A549 (cell line): Measurements from ENCODE around the gene MPPED1. TPM values are rescaled to one million over a fixed set of nuclear protein-coding genes. Genes with fewer than 3 reads are reported as not detected.

Source experiments
- ATAC-seq, 2 experiments: fragments of 200-7000 bp in 1 of 2; fragments of >200 bp in 1 of 2; cut with Nextera tagmentation in 1 of 2; cut with Tn5 transposase in 1 of 2; 3 replicates each; pipeline versions ENCODE4 v1.8.0 to v1.9.1; 2018 to 2020; ENCODE audit warnings: mild to moderate bottlenecking in 1 of 2, moderate library complexity in 1 of 2
- CTCF ChIA-PET: fragments of 300-600 bp; sonication (Branson Sonifier 250); formaldehyde crosslinking; extraction: SDS; loops from one replicate; lab custom pipeline; 2021; ENCODE audit warnings: antibody characterized with exemption, inconsistent platforms; lab: Yijun Ruan, JAX
- POLR2A ChIA-PET: fragments of 350-600 bp; formaldehyde crosslinking; extraction: SDS; loops from one replicate; lab custom pipeline; 2021; ENCODE audit warnings: antibody characterized with exemption, inconsistent platforms; lab: Yijun Ruan, JAX
- DNase-seq, 2 experiments: peaks; one replicate each; pipeline versions ENCODE4 v3.0.0 to v3.0.0-alpha.2; 2011 to 2016; ENCODE audit warnings: low read depth in 1 of 2, low spot score in 1 of 2
- FAIRE-seq: peaks from 2 replicates; lab custom pipeline; 2011; peaks lifted over from hg19 to GRCh38; lab: Jason Lieb, UNC
- H3K27ac ChIP-seq, 2 experiments: fragments of >200 bp; sonication (Bioruptor Twin); formaldehyde crosslinking; 3 replicates each; pipeline ENCODE4 v1.5.1; 2016 to 2017
- H3K4me1 ChIP-seq: fragments of >200 bp; sonication (Bioruptor Twin); formaldehyde crosslinking; 3 replicates; pipeline ENCODE4 v1.6.1; 2016
- H3K4me2 ChIP-seq: fragments of >200 bp; sonication (Bioruptor Twin); formaldehyde crosslinking; 3 replicates; pipeline ENCODE4 v1.6.1; 2016
- H3K4me3 ChIP-seq: fragments of >200 bp; sonication (Bioruptor Twin); formaldehyde crosslinking; 3 replicates; pipeline ENCODE4 v1.5.1; 2016
- H3K9me3 ChIP-seq: fragments of >200 bp; sonication (Bioruptor Twin); formaldehyde crosslinking; 3 replicates; pipeline ENCODE4 v1.6.1; 2016
- ATOH8 ChIP-seq: fragments of 250-450 bp; sonication (Bioruptor Pico); IDR thresholded peaks from 2 replicates; pipeline ENCODE4 v1.5.0; 2020; ENCODE audit warnings: low read depth, mild to moderate bottlenecking, moderate library complexity
- CBX8 ChIP-seq: fragments of 200-600 bp; sonication (generic); IDR thresholded peaks from 2 replicates; pipeline ENCODE4 v1.6.1; 2016
- CEBPB ChIP-seq, 2 experiments: fragments of >200 bp in 1 of 2; sonication (Bioruptor Twin) in 1 of 2; formaldehyde crosslinking in 1 of 2; IDR thresholded peaks; 2 replicates each; pipeline ENCODE4 v1.6.1; 2012 to 2016
- CHD4 ChIP-seq: fragments of 200-600 bp; sonication (generic); IDR thresholded peaks from 2 replicates; pipeline ENCODE4 v1.6.1; 2016; ENCODE audit warnings: antibody characterized with exemption, mild to moderate bottlenecking, borderline replicate concordance
- EHMT2 ChIP-seq: fragments of 200-600 bp; sonication (generic); IDR thresholded peaks from 2 replicates; pipeline ENCODE4 v1.6.1; 2016; ENCODE audit warnings: antibody characterized with exemption, low read depth, mild to moderate bottlenecking, moderate library complexity
- EP300 ChIP-seq, 2 experiments: fragments of >200 bp; sonication (Bioruptor Twin); formaldehyde crosslinking; IDR thresholded peaks; 2 replicates in 1 of 2; 3 replicates in 1 of 2; pipeline ENCODE4 v1.6.1; 2016 to 2017
- ESRRA ChIP-seq: fragments of 150-350 bp; IDR thresholded peaks from 2 replicates; pipeline ENCODE4 v1.6.1; 2014; ENCODE audit warnings: mild to moderate bottlenecking, low read length, borderline replicate concordance
- FOXS1 ChIP-seq: fragments of 250-450 bp; sonication (Bioruptor Pico); IDR thresholded peaks from 2 replicates; pipeline ENCODE4 v1.5.0; 2020; ENCODE audit warnings: mild to moderate bottlenecking, moderate library complexity
- GATA3 ChIP-seq: IDR thresholded peaks from 2 replicates; pipeline ENCODE4 v1.6.1; 2012; ENCODE audit warnings: borderline replicate concordance
- HOXB13 ChIP-seq: fragments of 250-450 bp; sonication (Bioruptor Pico); IDR thresholded peaks from 2 replicates; pipeline ENCODE4 v1.5.0; 2020; ENCODE audit warnings: low read depth, mild to moderate bottlenecking, moderate library complexity
- MAFK ChIP-seq: fragments of 450-650 bp; IDR thresholded peaks from 2 replicates; pipeline ENCODE4 v1.6.1; 2014; ENCODE audit not compliant: partially characterized antibody
- NPAS2 ChIP-seq: fragments of 250-450 bp; sonication (Bioruptor Pico); IDR thresholded peaks from 2 replicates; pipeline ENCODE4 v1.8.0; 2022; ENCODE audit warnings: mild to moderate bottlenecking, moderate library complexity, borderline replicate concordance
- RFX5 ChIP-seq: fragments of 450-650 bp; IDR thresholded peaks from 2 replicates; pipeline ENCODE4 v1.7.1; 2014; ENCODE audit warnings: antibody characterized with exemption, mild to moderate bottlenecking, moderate library complexity
- SREBF2 ChIP-seq: fragments of 450-650 bp; IDR thresholded peaks from 2 replicates; pipeline ENCODE4 v1.6.1; 2014; ENCODE audit warnings: mild to moderate bottlenecking, moderate library complexity
- TP53 ChIP-seq: fragments of 250-450 bp; sonication (Bioruptor Pico); IDR thresholded peaks from 2 replicates; pipeline ENCODE4 v1.5.0; 2021; ENCODE audit warnings: mild to moderate bottlenecking, moderate library complexity
- ZNF302 ChIP-seq: fragments of 250-450 bp; sonication (Bioruptor Pico); IDR thresholded peaks from 2 replicates; pipeline ENCODE4 v1.9.0; 2021; ENCODE audit warnings: inconsistent platforms, mild to moderate bottlenecking, moderate library complexity
- WGBS: methylation state at CpG from one replicate; pipeline ENCODE4 v1.1.6; 2017; ENCODE audit errors: missing lambda C conversion rate; 5-methylcytosine and 5-hydroxymethylcytosine counted together
- polyA plus RNA-seq, 4 experiments: library from polyadenylated mRNA; depleted of rRNA in 3 of 4; stranded (reverse); fragments of >200 nt; fragmentation: RNase III in 1 of 4; extraction: RNeasy Plus Mini Kit Qiagen cat#74134 plus additional on column Dnase treatment in 1 of 4; gene quantifications; 2 replicates in 3 of 4; 3 replicates in 1 of 4; pipeline ENCODE4 v1.2.3, GENCODE V29; 2011 to 2017
- TF ChIP-seq, protein P1 (sequence below): IDR thresholded peaks from 2 replicates; pipeline ENCODE4 v1.6.1; 2012
- TF ChIP-seq, protein P2 (sequence below): fragments of >200 bp; sonication (Bioruptor Twin); formaldehyde crosslinking; IDR thresholded peaks from 2 replicates; pipeline ENCODE4 v1.6.1; 2016
- TF ChIP-seq, protein P3 (sequence below): IDR thresholded peaks from 2 replicates; pipeline ENCODE4 v1.6.1; 2012
- TF ChIP-seq, protein P4 (sequence below): fragments of 150-350 bp; IDR thresholded peaks from 2 replicates; pipeline ENCODE4 v1.6.1; 2014; ENCODE audit warnings: low read depth, mild to moderate bottlenecking, low read length

Gene MPPED1
- polyA plus RNA-seq, 2 of the 4 experiments (the other 2 are of a cell fraction), result not detected

DNA sequence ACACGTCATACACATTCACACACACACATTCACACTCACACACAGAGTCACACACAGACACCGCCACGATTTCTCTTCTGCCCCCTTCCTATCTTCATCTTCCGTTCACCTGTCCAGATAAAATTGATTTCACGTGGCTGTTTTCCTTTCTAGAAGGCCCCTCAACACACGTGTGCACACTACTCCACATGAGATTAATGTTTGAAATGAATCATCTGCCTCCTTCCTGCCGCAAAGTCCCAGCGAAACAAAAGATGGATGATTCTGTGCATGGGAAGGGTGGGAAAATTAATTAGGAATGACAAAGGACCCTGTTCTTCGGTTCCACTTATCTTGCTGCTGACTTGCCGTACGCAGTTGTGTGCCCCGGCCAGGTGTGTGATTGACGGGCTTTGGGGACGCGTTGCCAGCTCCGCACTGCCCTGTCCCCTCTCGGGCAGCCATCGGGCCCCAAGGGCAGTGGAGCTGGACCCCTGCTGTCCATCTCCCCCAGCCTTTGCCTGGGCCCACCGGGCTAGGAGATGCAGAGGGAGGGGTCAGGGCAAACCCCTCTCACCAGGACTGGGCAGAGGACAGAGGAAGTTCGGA lies 73.8 kb downstream of the MPPED1 start:
- ATAC-seq, result no peak
- Histone ChIP-seq H3K4me1 (no peaks in the 10 kb centered on the region), H3K4me3 (no peak overlapping the region), H3K4me2 (no peak overlapping the region), H3K9me3 (no peaks in the 10 kb centered on the region), H3K27ac (no peak overlapping the region)
- ChIA-PET CTCF (no interaction called here), POLR2A (no interaction called here)
- no peak for FAIRE-seq
- no peak for DNase-seq
- WGBS, result 63% methylated on average over 19 of the region's 20 CpGs
- TF ChIP-seq, protein P1, sequence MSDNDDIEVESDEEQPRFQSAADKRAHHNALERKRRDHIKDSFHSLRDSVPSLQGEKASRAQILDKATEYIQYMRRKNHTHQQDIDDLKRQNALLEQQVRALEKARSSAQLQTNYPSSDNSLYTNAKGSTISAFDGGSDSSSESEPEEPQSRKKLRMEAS, result no peak
- TF ChIP-seq CHD4, result no peak
- no peak for TF ChIP-seq GATA3
- no peak for TF ChIP-seq TP53 (CRISPR knock-in tag)
- TF ChIP-seq EHMT2, result no peak
- TF ChIP-seq HOXB13 (CRISPR knock-in tag), result no peak
- TF ChIP-seq, protein P2, sequence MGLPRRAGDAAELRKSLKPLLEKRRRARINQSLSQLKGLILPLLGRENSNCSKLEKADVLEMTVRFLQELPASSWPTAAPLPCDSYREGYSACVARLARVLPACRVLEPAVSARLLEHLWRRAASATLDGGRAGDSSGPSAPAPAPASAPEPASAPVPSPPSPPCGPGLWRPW, result no peak
- TF ChIP-seq, protein P3, sequence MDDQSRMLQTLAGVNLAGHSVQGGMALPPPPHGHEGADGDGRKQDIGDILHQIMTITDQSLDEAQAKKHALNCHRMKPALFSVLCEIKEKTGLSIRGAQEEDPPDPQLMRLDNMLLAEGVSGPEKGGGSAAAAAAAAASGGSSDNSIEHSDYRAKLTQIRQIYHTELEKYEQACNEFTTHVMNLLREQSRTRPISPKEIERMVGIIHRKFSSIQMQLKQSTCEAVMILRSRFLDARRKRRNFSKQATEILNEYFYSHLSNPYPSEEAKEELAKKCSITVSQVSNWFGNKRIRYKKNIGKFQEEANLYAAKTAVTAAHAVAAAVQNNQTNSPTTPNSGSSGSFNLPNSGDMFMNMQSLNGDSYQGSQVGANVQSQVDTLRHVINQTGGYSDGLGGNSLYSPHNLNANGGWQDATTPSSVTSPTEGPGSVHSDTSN, result no peak

GRCh38 chr22:43487311-43488030 lies 75.7 kb downstream of the MPPED1 start:
- Histone ChIP-seq H3K4me1 (no peaks in the 10 kb centered on the region), H3K4me3 (no peak overlapping the region), H3K4me2 (no peak overlapping the region), H3K27ac (no peak overlapping the region), H3K9me3 (no peaks in the 10 kb centered on the region)
- POLR2A ChIA-PET, result no interaction called here
- no peak for DNase-seq
- WGBS, result 53% methylated on average over 18 of the region's 19 CpGs
- no peak for TF ChIP-seq CEBPB (IDR thresholded peaks at IDR 0.05)
- FAIRE-seq, result no peak
- no peak for ATAC-seq
- CTCF ChIA-PET, result no interaction called here

GRCh38 chr22:43488031-43488866 lies 76.4 kb downstream of the MPPED1 start:
- no peak for ATAC-seq
- FAIRE-seq, result no peak
- CTCF ChIA-PET, result no interaction called here

DNA sequence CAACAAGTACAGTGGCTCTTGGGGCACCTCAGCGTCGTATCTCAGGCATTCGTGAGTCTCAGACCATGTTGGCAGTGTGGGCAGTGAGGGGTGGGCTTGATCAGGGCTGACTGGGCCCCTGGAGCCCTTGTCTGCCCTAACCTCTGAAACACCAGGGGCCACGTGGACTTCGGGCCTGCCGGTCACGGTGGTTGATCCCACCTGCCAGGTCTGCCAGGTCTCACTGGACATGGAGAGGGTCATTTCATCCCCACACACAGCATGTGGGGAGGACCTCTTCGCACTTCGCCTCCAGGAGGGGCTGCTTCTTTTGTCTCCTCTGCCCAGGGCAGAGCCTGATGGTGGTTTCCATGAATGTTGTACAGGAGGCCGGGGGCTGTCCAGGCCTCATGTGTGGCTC lies 77.1 kb downstream of the MPPED1 start:
- no peak for FAIRE-seq
- Histone ChIP-seq H3K4me3 (no peak overlapping the region), H3K27ac (no peak overlapping the region), H3K4me2 (no peak overlapping the region), H3K9me3 (no peaks in the 10 kb centered on the region), H3K4me1 (no peaks in the 10 kb centered on the region)
- no peak for DNase-seq
- CTCF ChIA-PET, result no interaction called here
- ATAC-seq, result no peak
- POLR2A ChIA-PET, result no interaction called here
- WGBS, result 43% methylated on average over 5 of the region's 10 CpGs
- TF ChIP-seq ESRRA (no peak), RFX5 (no peak), SREBF2 (no peak), ATOH8 (no peak), HOXB13 (CRISPR knock-in tag) (no peak), ZNF302 (CRISPR knock-in tag) (no peak), MAFK (no peak), CBX8 (no peak), NPAS2 (CRISPR knock-in tag) (no peak), FOXS1 (CRISPR knock-in tag) (no peak)
- TF ChIP-seq, protein P1, result no peak
- TF ChIP-seq, protein P4, sequence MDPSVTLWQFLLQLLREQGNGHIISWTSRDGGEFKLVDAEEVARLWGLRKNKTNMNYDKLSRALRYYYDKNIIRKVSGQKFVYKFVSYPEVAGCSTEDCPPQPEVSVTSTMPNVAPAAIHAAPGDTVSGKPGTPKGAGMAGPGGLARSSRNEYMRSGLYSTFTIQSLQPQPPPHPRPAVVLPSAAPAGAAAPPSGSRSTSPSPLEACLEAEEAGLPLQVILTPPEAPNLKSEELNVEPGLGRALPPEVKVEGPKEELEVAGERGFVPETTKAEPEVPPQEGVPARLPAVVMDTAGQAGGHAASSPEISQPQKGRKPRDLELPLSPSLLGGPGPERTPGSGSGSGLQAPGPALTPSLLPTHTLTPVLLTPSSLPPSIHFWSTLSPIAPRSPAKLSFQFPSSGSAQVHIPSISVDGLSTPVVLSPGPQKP, result no peak

More at GRCh38 chr22:43488031-43488866, 76.4 kb downstream of the MPPED1 start:
- Histone ChIP-seq H3K27ac (no peak overlapping the region), H3K9me3 (no peaks in the 10 kb centered on the region), H3K4me3 (no peak overlapping the region), H3K4me2 (no peak overlapping the region), H3K4me1 (no peaks in the 10 kb centered on the region)
- TF ChIP-seq CHD4 (no peak), EP300 (IDR thresholded peaks at IDR 0.05) (no peak)
- POLR2A ChIA-PET, result no interaction called here
- 75% methylated on average over 16 of the region's 26 CpGs for WGBS
- DNase-seq, result no peak
